GM18858 (cell line): ENCODE data around the gene HECTD4.

Source experiments
- ATAC-seq: cut with Tn5 transposase; IDR thresholded peaks from one replicate; pipeline ENCODE4 v1.9.1; 2021; ENCODE audit not compliant: unreplicated experiment

Gene HECTD4

GRCh38 chr12:112183141-112184021 lies 198.8 kb downstream of the HECTD4 start:
- no peak for ATAC-seq

- no peak for ATAC-seq
Observed at GRCh38 chr12:112182499-112182898, 199.7 kb downstream of the HECTD4 start.

- no peak for ATAC-seq
Observed at GRCh38 chr12:112180422-112180821, 201.8 kb downstream of the HECTD4 start.

- ATAC-seq = no peak
Observed at GRCh38 chr12:112179916-112180315, 202.3 kb downstream of the HECTD4 start.

- no peak for ATAC-seq
Observed at GRCh38 chr12:112179341-112179740, 202.9 kb downstream of the HECTD4 start.

GRCh38 chr12:112178796-112179195 lies 203.4 kb downstream of the HECTD4 start:
- ATAC-seq = no peak

- no peak for ATAC-seq
Observed at GRCh38 chr12:112176321-112177010, 205.8 kb downstream of the HECTD4 start.

- ATAC-seq = no peak
Observed at GRCh38 chr12:112175361-112176155, 206.7 kb downstream of the HECTD4 start.

- ATAC-seq = no peak
Observed at GRCh38 chr12:112172556-112173324, 209.5 kb downstream of the HECTD4 start.

- ATAC-seq = no peak
Observed at GRCh38 chr12:112170971-112171596, 211.1 kb downstream of the HECTD4 start.

- no peak for ATAC-seq
Observed at GRCh38 chr12:112170376-112170775, 211.9 kb downstream of the HECTD4 start.

GRCh38 chr12:112169966-112170365 lies 212.3 kb downstream of the HECTD4 start:
- no peak for ATAC-seq

- no peak for ATAC-seq
Observed at GRCh38 chr12:112169161-112169872, 212.9 kb downstream of the HECTD4 start.

GRCh38 chr12:112168561-112168971 lies 213.7 kb downstream of the HECTD4 start:
- no peak for ATAC-seq

GRCh38 chr12:112167718-112168525 lies 214.3 kb downstream of the HECTD4 start:
- no peak for ATAC-seq

GRCh38 chr12:112167031-112167461 lies 215.2 kb downstream of the HECTD4 start:
- no peak for ATAC-seq

GRCh38 chr12:112166051-112167015 lies 215.9 kb downstream of the HECTD4 start:
- ATAC-seq = no peak

- ATAC-seq = no peak
Observed at GRCh38 chr12:112165624-112166023, 216.6 kb downstream of the HECTD4 start.
